GM21717 (cell line): Measurements from ENCODE around the gene L3MBTL1.
A peak's percentile ranks its signal among the peaks of the same experiment; 100 is the strongest.

Experiments
- ATAC-seq: cut with Tn5 transposase; IDR thresholded peaks from one replicate; pipeline ENCODE4 v1.9.1; 2021; ENCODE audit warnings: mild to moderate bottlenecking, moderate library complexity; ENCODE audit not compliant: unreplicated experiment

Gene L3MBTL1

GRCh38 chr20:43507150-43508080 lies at the start of gene L3MBTL1:
Gene L3MBTL1, plus strand, starts transcription at chr20:43507697. Its CDS starts 5,807 bp downstream, at chr20:43513504.
- ATAC-seq = no peak

DNA sequence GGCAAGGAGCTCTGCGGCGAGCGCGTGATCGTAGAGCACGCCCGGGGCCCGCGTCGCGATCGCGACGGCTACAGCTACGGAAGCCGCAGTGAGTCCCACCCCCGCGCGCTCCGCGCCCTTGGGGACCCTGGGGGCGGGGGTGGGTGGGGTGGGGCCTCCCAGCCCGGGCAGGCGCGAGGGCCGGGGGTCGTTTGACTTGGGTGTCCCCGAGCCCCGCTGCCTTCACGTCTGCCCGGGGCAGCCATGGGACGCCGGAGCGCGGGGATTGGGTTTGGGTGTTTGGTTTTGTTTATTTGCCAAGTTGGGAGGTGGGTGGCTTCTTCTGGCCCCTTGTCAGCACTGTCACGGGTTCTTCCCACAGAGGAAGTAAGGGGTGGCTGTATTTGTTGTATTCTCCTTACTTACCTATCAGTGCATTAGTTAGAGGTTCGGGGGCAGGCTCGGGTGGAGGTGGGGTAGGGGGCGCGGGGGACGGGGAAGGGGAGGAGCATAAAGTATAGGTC lies 49.0 kb upstream of the L3MBTL1 start:
- no peak for ATAC-seq

GRCh38 chr20:43459022-43459942 lies 48.2 kb upstream of the L3MBTL1 start:
- no peak for ATAC-seq

- ATAC-seq = no peak
These were observed 47.2 kb upstream of the L3MBTL1 start for GRCh38 chr20:43460172-43460829.

DNA sequence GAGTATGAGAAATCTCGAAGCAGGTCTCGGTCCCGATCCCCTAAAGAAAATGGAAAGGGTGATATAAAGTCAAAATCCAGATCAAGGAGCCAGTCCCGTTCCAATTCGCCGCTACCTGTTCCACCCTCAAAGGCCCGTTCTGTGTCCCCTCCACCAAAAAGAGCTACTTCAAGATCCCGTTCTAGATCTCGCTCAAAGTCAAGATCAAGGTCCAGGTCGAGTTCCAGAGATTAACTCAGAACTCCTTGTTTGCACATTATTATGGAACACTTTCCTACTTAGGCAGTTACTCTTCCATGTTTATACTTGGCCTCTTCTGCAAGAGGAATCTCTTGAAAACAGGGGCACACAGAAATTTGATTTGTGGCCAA lies 46.7 kb upstream of the L3MBTL1 start:
- no peak for ATAC-seq

- ATAC-seq = no peak
These were observed 45.4 kb upstream of the L3MBTL1 start for GRCh38 chr20:43461894-43462659.

DNA sequence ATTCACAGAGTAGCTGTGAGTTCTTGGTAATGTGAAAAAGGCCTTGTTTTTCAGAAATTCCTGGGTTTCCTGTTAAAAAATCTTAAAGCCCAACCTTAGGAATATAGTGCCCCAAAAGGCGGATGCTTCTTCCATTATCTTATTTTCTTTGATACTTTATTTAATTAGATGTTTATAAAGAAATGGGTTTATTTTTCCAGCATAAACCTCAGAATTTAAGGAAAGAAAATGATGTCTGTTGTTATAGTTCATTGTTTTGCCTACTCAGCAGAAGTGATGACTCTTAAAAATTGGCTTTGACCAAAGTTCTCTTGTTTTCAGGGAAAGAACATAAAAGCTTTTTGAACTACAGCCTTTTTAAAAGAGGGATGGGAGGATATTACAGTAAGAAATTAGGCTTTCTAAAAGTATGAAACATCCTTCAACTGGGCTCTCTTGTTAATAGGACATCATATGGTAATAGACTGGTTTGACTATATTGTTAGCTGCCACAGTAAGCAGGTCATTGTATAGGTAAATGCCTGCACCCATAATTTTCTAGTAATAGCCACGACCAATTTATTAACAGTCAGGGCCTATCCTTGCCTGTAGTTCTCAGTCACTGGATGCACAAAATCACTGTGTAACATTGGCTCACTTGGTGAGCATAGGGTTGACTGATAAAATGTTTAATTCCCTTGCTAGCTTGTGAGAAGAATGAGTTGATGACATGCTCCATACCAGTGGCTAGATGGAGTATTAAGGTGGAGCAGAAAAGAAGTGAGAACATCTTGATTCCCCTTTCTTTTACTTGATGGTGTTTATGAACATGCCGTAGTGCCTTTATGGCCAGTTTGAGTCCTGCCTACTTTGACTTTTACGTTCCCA lies 44.6 kb upstream of the L3MBTL1 start:
- no peak for ATAC-seq

- no peak for ATAC-seq
These were observed 43.8 kb upstream of the L3MBTL1 start for GRCh38 chr20:43463527-43464218.

- ATAC-seq = no peak
These were observed 43.2 kb upstream of the L3MBTL1 start for GRCh38 chr20:43464219-43464790.

GRCh38 chr20:43465625-43465943 lies 41.9 kb upstream of the L3MBTL1 start:
- no peak for ATAC-seq

GRCh38 chr20:43467589-43467988 lies 39.9 kb upstream of the L3MBTL1 start:
- no peak for ATAC-seq

DNA sequence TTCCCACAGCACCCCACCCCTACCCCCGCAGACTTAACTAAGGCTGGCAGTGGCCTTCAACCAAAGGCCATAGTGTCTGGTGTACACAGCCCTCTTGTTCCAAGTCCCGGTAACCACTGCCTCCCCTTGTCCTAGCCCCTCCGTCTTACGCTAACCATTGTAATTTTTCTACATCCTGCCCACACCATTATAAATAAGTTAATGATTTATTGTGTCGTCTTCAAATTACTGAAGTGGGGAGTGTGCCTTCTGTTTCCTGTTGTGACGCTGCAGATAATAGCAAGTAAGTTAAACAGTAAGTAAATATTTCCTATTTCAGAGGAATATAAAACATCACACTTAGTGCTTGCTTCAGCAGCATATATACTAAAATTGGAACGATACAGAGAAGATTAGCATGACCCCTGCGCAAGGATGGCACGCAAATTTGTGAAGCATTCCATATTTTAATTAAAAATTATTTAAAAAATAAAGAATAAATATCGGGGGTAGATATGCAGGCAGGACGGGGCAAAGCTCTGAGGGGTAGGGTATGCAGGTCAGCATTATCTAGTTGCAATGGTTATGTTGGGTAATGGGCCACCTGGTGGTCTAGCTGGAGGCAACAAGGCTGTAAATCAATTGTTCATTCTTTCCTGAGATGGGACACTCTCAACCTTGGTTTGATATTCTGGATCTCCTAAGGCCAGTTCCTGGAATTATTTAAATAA lies 34.7 kb upstream of the L3MBTL1 start:
- ATAC-seq = no peak

DNA sequence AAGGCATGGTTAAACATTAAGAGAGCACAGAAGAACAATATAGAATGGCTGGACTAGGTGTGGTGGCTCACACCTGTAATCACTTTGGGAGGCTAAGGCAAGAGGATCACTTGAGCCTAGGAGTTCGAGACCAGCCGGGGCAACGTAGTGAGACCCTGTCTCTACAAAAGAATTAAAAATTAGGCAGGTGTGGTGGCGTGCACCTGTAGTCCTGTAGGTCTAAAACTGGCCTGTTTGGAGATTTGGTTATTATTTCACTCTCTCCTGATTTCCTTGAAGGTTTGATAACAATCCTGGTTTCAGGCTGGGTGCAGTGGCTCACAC lies 34.2 kb upstream of the L3MBTL1 start:
- no peak for ATAC-seq

DNA sequence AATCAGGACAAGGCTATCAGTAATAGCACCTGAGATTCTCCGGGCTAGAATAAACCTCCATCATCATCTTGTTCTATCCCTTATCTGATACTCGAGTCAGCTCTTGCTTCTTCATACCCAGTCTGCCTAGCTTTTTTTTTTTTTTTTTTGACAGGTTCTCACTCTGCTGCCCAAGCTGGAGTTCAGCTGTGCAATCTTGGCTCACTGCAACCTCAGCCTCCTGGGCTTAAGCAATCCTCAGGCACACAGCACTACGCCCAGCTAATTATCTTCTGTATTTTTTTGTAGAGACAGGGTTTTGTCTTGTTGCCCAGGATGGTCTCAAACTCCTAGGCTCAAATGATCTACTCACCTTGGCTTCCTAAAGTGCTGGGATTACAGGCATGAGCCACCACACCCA lies 30.3 kb upstream of the L3MBTL1 start:
- no peak for ATAC-seq

GRCh38 chr20:43477619-43478018 lies 29.9 kb upstream of the L3MBTL1 start:
- ATAC-seq = no peak

GRCh38 chr20:43490038-43490437 lies 17.5 kb upstream of the L3MBTL1 start:
- ATAC-seq = no peak

GRCh38 chr20:43492101-43492500 lies 15.4 kb upstream of the L3MBTL1 start:
- peak; percentile 83 for ATAC-seq

- ATAC-seq = no peak
These were observed 12.1 kb upstream of the L3MBTL1 start for GRCh38 chr20:43495388-43495787.
